NB4 (cell line): ENCODE results near the gene TNN.

Experiments used
- MYC ChIP-seq: IDR thresholded peaks from 2 replicates; pipeline ENCODE4 v1.6.1; 2011; ENCODE audit warnings: low read depth, low read length
- TF ChIP-seq, protein P1 (sequence below): IDR thresholded peaks from one replicate; pipeline ENCODE4 v1.5.1; 2012; ENCODE audit warnings: low read depth, low read length

- TF ChIP-seq, protein P1, sequence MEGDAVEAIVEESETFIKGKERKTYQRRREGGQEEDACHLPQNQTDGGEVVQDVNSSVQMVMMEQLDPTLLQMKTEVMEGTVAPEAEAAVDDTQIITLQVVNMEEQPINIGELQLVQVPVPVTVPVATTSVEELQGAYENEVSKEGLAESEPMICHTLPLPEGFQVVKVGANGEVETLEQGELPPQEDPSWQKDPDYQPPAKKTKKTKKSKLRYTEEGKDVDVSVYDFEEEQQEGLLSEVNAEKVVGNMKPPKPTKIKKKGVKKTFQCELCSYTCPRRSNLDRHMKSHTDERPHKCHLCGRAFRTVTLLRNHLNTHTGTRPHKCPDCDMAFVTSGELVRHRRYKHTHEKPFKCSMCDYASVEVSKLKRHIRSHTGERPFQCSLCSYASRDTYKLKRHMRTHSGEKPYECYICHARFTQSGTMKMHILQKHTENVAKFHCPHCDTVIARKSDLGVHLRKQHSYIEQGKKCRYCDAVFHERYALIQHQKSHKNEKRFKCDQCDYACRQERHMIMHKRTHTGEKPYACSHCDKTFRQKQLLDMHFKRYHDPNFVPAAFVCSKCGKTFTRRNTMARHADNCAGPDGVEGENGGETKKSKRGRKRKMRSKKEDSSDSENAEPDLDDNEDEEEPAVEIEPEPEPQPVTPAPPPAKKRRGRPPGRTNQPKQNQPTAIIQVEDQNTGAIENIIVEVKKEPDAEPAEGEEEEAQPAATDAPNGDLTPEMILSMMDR = no peak
- TF ChIP-seq MYC = no peak
Measured at GRCh38 chr1:175094626-175095025, 27.0 kb downstream of the TNN start.
